Activated T-cell treated with anti-CD3 and anti-CD28 coated beads, Interleukin-2, amount 50 U/mL, for 24 hours (primary cell): ENCODE measurements around the gene CGRRF1.

ENCODE experiments used
- DNase-seq: peaks from one replicate; pipeline ENCODE4 v3.0.0-alpha.2; 2020
- H3K27ac Mint-ChIP-seq: 2 replicates; pipeline ENCODE4 v1.8.0; 2020; ENCODE audit warnings: mild to moderate bottlenecking, mixed read lengths
- H3K27me3 Mint-ChIP-seq: 2 replicates; pipeline ENCODE4 v1.8.0; 2020; ENCODE audit warnings: mixed read lengths
- H3K36me3 Mint-ChIP-seq: 2 replicates; pipeline ENCODE4 v1.8.0; 2020; ENCODE audit warnings: low read depth, mixed read lengths
- H3K4me1 Mint-ChIP-seq: 2 replicates; pipeline ENCODE4 v1.8.0; 2020; ENCODE audit warnings: low read depth, mixed read lengths
- H3K4me3 Mint-ChIP-seq: 2 replicates; pipeline ENCODE4 v1.8.0; 2020; ENCODE audit warnings: mild to moderate bottlenecking, moderate library complexity, mixed read lengths
- H3K9me3 Mint-ChIP-seq: 2 replicates; pipeline ENCODE4 v1.8.0; 2020; ENCODE audit warnings: mixed read lengths

The CGRRF1 gene

DNA sequence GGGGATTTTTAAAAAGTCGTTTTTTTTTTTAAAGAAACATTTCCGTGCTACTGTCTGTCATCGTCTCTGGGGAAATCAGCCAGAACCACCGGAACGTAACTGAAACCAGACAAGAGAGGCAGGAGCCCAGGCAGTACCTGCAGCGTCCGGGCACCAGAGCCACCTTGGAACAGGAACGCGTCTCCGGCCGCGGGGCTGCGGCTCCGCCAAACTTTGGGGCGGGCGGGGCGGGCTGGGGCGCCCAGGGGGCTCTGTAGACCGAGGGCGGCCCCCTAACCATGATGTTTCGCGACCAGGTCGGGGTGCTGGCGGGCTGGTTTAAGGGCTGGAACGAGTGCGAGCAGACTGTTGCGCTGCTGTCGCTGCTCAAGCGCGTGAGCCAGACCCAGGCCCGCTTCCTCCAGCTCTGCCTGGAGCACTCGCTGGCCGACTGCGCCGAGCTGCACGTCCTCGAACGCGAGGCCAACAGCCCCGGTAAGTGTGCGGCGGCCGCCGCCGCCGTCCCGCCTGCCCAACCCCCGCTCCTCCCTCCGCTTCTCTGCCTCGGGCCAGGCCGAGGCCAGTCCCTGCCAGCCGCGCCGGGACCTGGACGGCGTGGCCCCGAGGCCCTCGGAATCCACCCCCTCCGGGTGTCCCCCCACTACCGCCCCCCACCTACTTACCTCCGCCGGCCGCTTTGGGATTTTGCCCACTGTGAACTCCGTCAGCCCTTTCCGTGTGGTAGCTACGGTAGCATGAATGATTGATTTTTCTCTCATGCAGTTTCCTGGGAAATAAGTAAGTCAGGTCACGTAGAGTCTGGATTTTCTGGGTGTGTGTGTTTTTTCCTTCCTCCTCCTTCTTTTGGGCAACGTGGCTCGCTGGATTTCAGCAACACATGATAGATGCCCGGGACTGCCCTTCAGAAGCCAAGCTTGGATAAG, 58.2 kb downstream of the CGRRF1 start:
- Mint-ChIP-seq H3K4me3 (peak overlapping the region; percentile 90), H3K27ac (peak overlapping the region; percentile 90), H3K36me3 (peaks cover 27% of the 10 kb centered on the region), H3K27me3 (peaks cover 18% of the 10 kb centered on the region), H3K4me1 (peaks cover 37% of the 10 kb centered on the region), H3K9me3 (peaks cover 10% of the 10 kb centered on the region)
- DNase-seq: peak; percentile 67

DNA sequence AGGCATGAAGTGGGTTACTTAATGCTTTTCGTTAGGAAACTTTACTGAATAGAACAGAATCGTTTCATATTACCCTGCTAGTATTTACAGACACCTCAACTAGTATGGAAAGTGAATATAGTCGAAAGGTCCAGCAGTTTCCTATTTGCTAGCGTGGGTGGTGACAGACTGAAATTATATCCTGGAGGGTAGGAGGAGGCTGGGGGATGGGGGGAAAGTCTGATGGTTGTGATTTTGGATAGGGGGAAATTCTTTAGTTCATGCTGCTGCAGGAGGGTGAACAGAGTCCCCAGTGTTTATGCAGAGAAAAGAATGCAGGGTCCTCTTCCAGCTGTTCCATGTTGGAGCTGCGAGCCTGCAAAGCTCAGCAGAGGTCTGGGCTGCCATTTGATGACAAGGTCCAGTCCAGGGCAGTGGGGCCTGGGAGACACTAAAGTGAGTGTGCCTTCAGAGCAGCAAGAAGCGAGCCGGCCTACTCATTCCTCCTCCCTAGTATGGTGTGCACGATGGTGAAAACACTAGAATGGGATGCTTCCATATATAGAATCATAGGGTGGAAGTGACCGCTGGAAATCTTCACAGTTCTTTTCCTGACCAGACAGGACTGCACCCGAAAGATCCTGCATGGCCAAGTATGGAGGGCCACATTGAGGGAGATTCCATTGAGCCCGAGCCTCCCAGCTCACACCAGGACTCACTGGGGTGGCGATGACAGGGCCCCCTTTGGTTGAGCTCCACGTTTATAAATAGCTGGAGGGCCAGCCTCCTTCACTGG, 59.3 kb downstream of the CGRRF1 start:
- H3K4me1 Mint-ChIP-seq: peaks cover 36% of the 10 kb centered on the region
- peaks cover 18% of the 10 kb centered on the region for H3K9me3 Mint-ChIP-seq
- no peak for DNase-seq
- H3K4me3 Mint-ChIP-seq: peak overlapping the region; percentile 50
- peaks cover 18% of the 10 kb centered on the region for H3K27me3 Mint-ChIP-seq
- H3K27ac Mint-ChIP-seq: no peak overlapping the region
- H3K36me3 Mint-ChIP-seq: peaks cover 36% of the 10 kb centered on the region

DNA sequence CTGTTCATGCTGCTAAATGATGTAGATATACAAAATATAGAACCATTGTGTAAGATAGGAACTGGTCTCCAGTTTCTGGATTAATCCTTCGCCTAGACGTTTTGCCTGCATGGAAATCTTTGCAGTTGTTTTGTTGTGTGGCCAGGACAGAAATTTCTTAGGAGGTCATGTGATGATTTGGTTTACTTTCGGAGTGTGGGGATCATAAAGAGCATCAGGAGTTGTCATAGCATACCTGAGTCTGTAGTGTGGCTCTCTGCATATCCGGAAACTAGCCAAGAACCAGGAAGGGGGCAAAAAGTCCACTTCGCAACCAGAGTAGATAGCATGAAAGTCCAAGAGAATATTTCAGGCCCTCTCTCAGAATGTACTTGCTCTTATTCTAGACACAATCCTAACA, 60.3 kb downstream of the CGRRF1 start:
- Mint-ChIP-seq H3K4me3 (no peak overlapping the region), H3K27me3 (peaks cover 18% of the 10 kb centered on the region), H3K36me3 (peaks cover 38% of the 10 kb centered on the region), H3K9me3 (peaks cover 18% of the 10 kb centered on the region), H3K27ac (no peak overlapping the region), H3K4me1 (peaks cover 27% of the 10 kb centered on the region)
- DNase-seq: no peak

DNA sequence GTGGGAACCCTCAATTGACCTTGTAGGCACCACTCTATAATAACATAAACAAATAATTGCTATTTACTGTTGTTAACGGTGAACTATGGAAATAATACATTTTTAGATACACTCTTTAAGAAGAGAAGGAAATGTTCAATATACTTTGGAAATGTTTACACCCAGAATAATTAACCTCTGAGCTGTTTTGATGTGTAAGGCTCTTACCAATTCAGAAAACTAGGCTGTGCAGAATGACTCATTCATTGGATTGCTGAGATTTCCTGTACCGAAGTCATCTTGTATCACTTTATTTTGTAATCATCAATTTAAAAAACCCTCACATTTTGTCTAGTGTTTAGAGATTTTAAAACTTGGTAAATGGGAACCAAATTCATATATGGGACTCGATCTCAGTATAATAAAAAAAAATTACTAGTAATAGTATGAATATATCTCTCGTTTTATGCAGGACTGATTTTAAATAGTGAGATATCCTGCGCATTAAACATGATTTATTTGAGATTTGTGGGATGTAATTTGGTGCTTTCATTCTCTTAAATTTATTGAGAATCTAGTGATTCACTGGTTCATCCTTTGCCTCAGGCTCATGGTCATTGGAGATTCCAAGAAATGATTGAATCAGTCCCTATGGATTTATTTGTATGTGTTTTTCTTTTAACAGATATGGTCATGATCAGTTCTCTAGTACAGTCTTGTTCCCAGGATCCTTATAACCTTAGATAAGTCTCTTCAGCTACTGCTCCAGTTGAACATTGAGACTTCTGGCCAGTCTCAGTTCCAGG, 61.1 kb downstream of the CGRRF1 start:
- Mint-ChIP-seq H3K27me3 (peaks cover 21% of the 10 kb centered on the region), H3K9me3 (peaks cover 18% of the 10 kb centered on the region), H3K27ac (no peak overlapping the region), H3K4me3 (no peak overlapping the region), H3K4me1 (peaks cover 27% of the 10 kb centered on the region), H3K36me3 (peaks cover 38% of the 10 kb centered on the region)
- no peak for DNase-seq

DNA sequence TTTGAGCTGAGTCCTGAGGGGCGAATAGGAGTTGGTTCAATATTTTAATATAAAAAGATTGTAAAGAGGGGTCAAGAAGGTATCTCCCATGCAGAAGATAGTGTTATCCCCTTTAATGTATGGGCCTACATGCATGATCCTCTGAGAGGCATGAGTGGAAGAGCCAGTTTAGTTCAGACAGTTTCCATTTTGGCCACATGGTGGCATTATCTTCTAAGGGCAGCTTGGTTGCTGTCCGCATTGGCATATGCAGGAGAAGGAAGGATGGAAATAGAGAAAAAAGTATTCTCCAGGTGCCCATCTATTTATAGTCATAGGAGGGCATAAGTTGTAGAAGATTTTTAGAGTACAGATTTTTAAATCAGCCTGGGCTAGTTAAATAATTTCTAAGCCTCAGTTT, 62.6 kb downstream of the CGRRF1 start:
- Mint-ChIP-seq H3K27me3 (peaks cover 21% of the 10 kb centered on the region), H3K9me3 (peaks cover 18% of the 10 kb centered on the region), H3K4me3 (no peak overlapping the region), H3K27ac (no peak overlapping the region), H3K36me3 (peaks cover 37% of the 10 kb centered on the region), H3K4me1 (peaks cover 26% of the 10 kb centered on the region)
- no peak for DNase-seq

DNA sequence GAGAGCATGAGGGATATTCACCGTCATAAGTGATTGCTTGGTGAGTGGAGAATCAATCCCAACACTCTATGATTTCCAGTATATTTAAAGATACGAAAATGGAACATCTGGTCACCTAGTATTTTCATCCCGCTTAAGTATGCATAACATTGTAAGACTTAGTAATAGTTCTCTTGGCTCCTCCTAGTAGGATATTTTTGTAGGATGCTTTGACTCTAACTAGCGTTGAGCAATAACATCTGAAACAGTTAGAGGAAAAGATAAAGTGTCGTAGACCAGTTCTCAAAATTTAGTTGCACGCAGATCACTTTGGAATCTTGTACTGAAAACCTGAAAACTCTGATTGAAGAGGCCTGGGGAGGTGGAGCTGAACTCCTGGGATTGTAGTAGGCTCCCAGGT, 64.8 kb downstream of the CGRRF1 start:
- peaks cover 27% of the 10 kb centered on the region for H3K36me3 Mint-ChIP-seq

DNA sequence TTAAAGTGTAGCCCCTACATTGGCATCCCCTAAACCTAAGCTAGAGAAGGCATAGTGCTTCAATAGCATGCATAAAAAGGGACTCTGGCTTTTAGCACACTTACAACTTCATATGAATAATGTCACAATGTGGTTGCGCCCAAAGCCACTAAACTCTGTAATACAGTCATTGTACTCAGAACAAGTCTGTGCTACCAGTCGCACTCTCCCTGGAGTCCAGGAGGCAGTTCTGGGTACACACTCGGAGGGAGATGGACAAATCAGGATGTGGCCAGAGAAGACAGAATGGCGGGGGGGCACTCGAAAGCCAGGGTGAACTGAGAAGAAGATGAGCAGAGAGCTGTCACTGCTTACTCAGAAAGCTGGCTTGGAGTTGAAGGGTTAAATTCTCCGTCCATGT, 67.8 kb downstream of the CGRRF1 start:
- no peaks in the 10 kb centered on the region for H3K4me1 Mint-ChIP-seq
- H3K27me3 Mint-ChIP-seq: peaks cover 3% of the 10 kb centered on the region
- H3K4me3 Mint-ChIP-seq: no peak overlapping the region
- DNase-seq: no peak
- peaks cover 13% of the 10 kb centered on the region for H3K36me3 Mint-ChIP-seq
- peaks cover 10% of the 10 kb centered on the region for H3K9me3 Mint-ChIP-seq
- H3K27ac Mint-ChIP-seq: no peak overlapping the region

More for the DNA sequence above, 64.8 kb downstream of the CGRRF1 start:
- Mint-ChIP-seq H3K4me3 (no peak overlapping the region), H3K4me1 (peaks cover 10% of the 10 kb centered on the region), H3K9me3 (peaks cover 18% of the 10 kb centered on the region), H3K27ac (no peak overlapping the region), H3K27me3 (peaks cover 9% of the 10 kb centered on the region)
- no peak for DNase-seq

DNA sequence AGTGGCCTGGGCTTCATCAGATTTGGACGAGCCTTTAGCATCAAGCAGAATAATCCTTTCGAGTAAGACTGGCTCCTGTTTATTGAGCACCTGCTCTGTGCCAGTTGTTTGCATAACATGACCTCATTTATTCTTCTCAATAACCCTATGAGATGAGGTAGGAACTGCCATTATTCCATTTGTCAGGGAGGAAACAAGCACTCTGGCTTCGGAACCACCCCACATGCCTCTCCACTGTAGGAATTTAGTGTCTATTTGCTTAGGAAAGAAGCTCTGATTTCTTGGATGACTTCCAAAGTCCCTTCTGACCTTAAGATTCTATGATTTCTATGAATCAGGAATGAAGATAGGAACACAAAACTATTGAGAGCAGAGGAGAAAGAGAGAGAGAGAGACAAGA, 68.3 kb downstream of the CGRRF1 start:
- H3K27me3 Mint-ChIP-seq: peaks cover 3% of the 10 kb centered on the region
- H3K4me3 Mint-ChIP-seq: no peak overlapping the region
- peaks cover 10% of the 10 kb centered on the region for H3K36me3 Mint-ChIP-seq
- DNase-seq: no peak
- H3K9me3 Mint-ChIP-seq: peaks cover 7% of the 10 kb centered on the region
- H3K27ac Mint-ChIP-seq: no peak overlapping the region
- no peaks in the 10 kb centered on the region for H3K4me1 Mint-ChIP-seq

DNA sequence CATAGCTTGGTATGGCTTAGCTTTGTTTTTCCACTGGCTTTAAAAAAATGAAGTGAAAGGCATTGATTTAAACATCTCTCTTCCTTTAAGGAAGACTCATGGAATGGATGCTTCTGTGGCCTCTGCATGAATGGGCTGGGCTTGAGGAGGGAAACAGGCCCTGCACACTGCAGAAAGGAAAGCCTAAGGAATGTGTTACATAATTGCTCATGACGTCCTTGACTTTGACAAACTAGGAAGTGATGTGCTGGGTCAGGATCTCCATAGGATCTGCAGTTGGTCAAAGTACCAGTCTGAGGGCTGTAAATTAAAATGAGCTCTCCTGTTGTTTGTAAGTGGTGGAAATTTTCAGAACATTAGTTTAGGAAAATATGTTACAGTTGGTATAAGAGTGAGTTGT, 69.9 kb downstream of the CGRRF1 start:
- Mint-ChIP-seq H3K4me3 (no peak overlapping the region), H3K9me3 (no peaks in the 10 kb centered on the region), H3K27ac (no peak overlapping the region)

DNA sequence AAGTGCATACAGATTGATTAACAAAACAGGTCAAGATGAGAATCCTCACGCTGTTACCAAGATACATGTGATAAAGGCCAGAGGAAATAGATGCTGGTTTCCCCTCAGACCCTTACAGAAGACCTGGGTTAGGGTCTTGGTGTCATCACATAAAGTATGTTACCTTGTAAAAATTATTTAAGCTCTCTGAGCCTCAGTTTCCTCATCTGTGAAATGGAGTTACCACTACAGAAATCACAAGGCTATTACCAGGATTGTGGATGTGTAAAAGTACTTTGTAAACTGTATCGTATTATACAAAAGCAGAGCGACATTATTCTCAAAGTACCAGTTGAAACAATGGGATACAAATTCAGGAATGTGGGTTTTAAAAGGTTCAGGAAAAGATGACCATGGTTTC, 71.2 kb downstream of the CGRRF1 start:
- H3K27me3 Mint-ChIP-seq: no peaks in the 10 kb centered on the region
- H3K4me1 Mint-ChIP-seq: no peaks in the 10 kb centered on the region
- no peaks in the 10 kb centered on the region for H3K36me3 Mint-ChIP-seq
- no peak overlapping the region for H3K27ac Mint-ChIP-seq
- H3K4me3 Mint-ChIP-seq: no peak overlapping the region
- no peaks in the 10 kb centered on the region for H3K9me3 Mint-ChIP-seq
- no peak for DNase-seq

More for the DNA sequence above, 69.9 kb downstream of the CGRRF1 start:
- no peak for DNase-seq
- Mint-ChIP-seq H3K27me3 (peaks cover 3% of the 10 kb centered on the region), H3K4me1 (no peaks in the 10 kb centered on the region), H3K36me3 (no peaks in the 10 kb centered on the region)

DNA sequence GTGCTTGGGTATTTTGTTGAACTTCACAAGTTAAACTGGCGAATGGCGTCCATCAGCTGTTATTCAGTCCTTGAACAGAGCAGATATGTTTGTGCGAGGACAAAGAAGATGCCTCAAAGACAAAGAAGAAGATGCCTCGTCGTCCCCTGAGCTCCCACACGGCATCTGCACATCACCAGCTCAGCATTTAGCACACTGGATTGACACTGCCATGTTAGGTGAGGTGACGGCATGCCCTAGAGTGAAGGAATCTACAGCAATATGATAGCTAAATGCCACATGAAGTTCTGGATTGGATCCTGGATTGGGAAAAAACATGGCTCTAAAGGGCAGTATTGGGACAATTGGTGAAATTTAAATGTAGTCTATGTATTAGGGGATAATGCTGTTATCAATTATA, 72.6 kb downstream of the CGRRF1 start:
- no peaks in the 10 kb centered on the region for H3K9me3 Mint-ChIP-seq

DNA sequence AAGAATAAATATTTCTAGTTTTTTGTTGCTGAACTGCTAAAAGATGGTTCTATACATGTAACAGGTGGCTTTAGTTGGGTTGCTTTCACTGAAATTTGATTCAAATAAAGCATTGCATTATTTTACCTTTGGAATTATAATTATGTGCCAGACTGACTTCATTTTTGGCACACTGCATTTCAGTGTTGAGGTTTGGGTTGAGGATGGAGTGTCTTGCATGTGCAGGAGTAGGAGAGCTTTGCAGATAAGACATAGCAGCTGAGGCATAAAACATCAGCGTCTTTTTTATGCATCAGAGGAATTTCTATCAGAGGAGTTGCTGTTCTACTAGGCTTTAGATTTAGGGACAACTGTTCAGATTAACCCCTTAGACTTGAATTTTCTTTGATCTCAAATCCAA, 74.4 kb downstream of the CGRRF1 start:
- no peak for DNase-seq
- Mint-ChIP-seq H3K4me3 (no peak overlapping the region), H3K36me3 (no peaks in the 10 kb centered on the region), H3K4me1 (peaks cover 4% of the 10 kb centered on the region), H3K27ac (no peak overlapping the region), H3K27me3 (no peaks in the 10 kb centered on the region), H3K9me3 (no peaks in the 10 kb centered on the region)

More for the DNA sequence above, 72.6 kb downstream of the CGRRF1 start:
- Mint-ChIP-seq H3K27me3 (no peaks in the 10 kb centered on the region), H3K36me3 (no peaks in the 10 kb centered on the region), H3K4me3 (no peak overlapping the region), H3K27ac (no peak overlapping the region), H3K4me1 (peaks cover 1% of the 10 kb centered on the region)
- no peak for DNase-seq

DNA sequence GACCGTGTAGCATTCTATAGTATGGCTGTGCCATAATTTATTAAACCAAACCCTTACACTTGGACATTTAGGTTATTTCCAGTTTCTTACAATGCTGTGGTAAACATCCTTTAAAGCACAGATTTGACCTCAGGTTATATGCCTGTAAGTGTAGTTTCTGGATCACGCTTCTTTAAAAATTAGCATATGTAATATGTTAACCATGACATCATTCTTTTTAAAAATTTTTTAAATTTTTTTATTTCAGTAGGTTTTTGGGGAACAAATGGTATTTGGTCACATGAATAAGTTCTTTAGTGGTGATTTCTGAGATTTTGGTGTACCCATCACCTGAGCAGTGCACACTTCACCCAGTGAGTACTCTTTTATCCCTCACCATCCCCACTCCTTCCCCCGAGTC, 75.5 kb downstream of the CGRRF1 start:
- Mint-ChIP-seq H3K9me3 (no peaks in the 10 kb centered on the region), H3K4me1 (peaks cover 7% of the 10 kb centered on the region), H3K27me3 (no peaks in the 10 kb centered on the region), H3K36me3 (no peaks in the 10 kb centered on the region), H3K27ac (no peak overlapping the region), H3K4me3 (no peak overlapping the region)
- no peak for DNase-seq
